Testis (tissue), 3 donors: ENCODE results near the gene DNM3. TPM values are rescaled to one million over a fixed set of nuclear protein-coding genes. Genes with fewer than 3 reads are reported as not detected.

Experiments
- DNase-seq: peaks from one replicate; pipeline ENCODE4 v3.0.0-alpha.2; 2019
- H3K27ac ChIP-seq, 2 donors: fragments of 200-600 bp; sonication (generic); one replicate each; pipeline ENCODE4 v1.5.1; 2019
- H3K27me3 ChIP-seq: fragments of 200-600 bp; sonication (generic); one replicate; pipeline ENCODE4 v1.5.1; 2019
- H3K36me3 ChIP-seq: fragments of 200-600 bp; sonication (generic); one replicate; pipeline ENCODE4 v1.5.1; 2017; ENCODE audit warnings: low read depth; ENCODE audit errors: missing control alignments
- H3K4me1 ChIP-seq: fragments of 200-600 bp; sonication (generic); one replicate; pipeline ENCODE4 v1.5.1; 2019
- H3K4me3 ChIP-seq, 2 donors: fragments of 200-600 bp; sonication (generic); one replicate each; pipeline ENCODE4 v1.5.1; 2017 to 2019
- H3K9me3 ChIP-seq: fragments of 200-600 bp; sonication (generic); one replicate; pipeline ENCODE4 v1.5.1; 2017
- POLR2A ChIP-seq: fragments of 450-650 bp; IDR thresholded peaks from one replicate; pipeline ENCODE4 v1.6.1; 2017; ENCODE audit warnings: antibody characterized with exemption, mild to moderate bottlenecking, moderate library complexity
- WGBS, 2 donors: methylation state at CpG; one replicate each; pipeline ENCODE4 v1.1.5; 2018; 5-methylcytosine and 5-hydroxymethylcytosine counted together
- intact Hi-C: fragments of 100-400 bp; cut with DNase I; formaldehyde crosslinking; loops from one replicate; pipeline ENCODE4 v1.15.1; 2023; ENCODE audit warnings: low total_unique reads
- polyA plus RNA-seq: library from polyadenylated mRNA; stranded (reverse); fragments of 350-450 nt; fragmentation: Illumina TruSeq; extraction: RNeasy Lipid Tissue Mini Kit (QIAGEN cat#74804); gene quantifications from one replicate; pipeline ENCODE4 v1.2.3, GENCODE V29; 2014; ENCODE audit warnings: low read depth, low replicate concordance; ENCODE audit not compliant: insufficient read depth
- total RNA-seq, 2 donors: library from RNA; depleted of rRNA; stranded (reverse); fragments of >200 nt; gene quantifications; one replicate each; pipeline ENCODE4 v1.2.3, GENCODE V29; 2016
- TF ChIP-seq, protein P1 (sequence below), 3 experiments: fragments of 450-650 bp in 2 of 3; fragments of 200-600 bp in 1 of 3; sonication (generic) in 1 of 3; IDR thresholded peaks; one replicate each; pipeline ENCODE4 v1.5.1; 2016 to 2019; ENCODE audit warnings: antibody characterized with exemption in 3 of 3, mild to moderate bottlenecking in 2 of 3, moderate library complexity in 1 of 3

The DNM3 gene
- total and polyA plus RNA-seq, 3 donors from 2014 or later, result 4.9 to 10.2 (median 8.4) TPM

DNA sequence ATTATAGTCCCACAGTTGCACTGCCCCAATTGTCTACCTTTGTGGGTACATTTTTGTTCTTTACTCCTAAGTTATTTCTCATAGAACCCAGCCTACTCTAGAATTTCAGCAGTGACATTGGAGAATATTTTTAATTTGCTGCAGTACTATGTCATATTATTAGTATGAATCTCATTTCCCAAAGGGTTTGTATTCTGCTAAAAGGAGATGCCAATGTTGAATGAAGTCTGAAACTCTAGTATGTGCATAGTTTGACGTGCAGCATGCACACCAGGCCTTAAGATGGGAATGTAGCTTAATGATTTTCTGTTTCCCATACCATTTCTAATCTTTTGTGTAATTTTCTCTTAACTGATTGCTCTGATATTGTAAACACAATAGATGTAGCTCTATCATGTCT, 568.7 kb downstream of the DNM3 start:
- Histone ChIP-seq H3K27ac (no peak overlapping the region), H3K36me3 (no peaks in the 10 kb centered on the region), H3K27me3 (no peaks in the 10 kb centered on the region), H3K4me3 (no peak overlapping the region), H3K9me3 (no peaks in the 10 kb centered on the region), H3K4me1 (no peaks in the 10 kb centered on the region)
- TF ChIP-seq POLR2A, result no peak
- TF ChIP-seq, protein P1, sequence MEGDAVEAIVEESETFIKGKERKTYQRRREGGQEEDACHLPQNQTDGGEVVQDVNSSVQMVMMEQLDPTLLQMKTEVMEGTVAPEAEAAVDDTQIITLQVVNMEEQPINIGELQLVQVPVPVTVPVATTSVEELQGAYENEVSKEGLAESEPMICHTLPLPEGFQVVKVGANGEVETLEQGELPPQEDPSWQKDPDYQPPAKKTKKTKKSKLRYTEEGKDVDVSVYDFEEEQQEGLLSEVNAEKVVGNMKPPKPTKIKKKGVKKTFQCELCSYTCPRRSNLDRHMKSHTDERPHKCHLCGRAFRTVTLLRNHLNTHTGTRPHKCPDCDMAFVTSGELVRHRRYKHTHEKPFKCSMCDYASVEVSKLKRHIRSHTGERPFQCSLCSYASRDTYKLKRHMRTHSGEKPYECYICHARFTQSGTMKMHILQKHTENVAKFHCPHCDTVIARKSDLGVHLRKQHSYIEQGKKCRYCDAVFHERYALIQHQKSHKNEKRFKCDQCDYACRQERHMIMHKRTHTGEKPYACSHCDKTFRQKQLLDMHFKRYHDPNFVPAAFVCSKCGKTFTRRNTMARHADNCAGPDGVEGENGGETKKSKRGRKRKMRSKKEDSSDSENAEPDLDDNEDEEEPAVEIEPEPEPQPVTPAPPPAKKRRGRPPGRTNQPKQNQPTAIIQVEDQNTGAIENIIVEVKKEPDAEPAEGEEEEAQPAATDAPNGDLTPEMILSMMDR (IDR thresholded peaks at IDR 0.05), result no peak
- intact Hi-C loops, result no loop called here
- WGBS, 2 donors, result 85 to 87% methylated on average over 1 of the region's 1 CpG
- no peak for DNase-seq

DNA sequence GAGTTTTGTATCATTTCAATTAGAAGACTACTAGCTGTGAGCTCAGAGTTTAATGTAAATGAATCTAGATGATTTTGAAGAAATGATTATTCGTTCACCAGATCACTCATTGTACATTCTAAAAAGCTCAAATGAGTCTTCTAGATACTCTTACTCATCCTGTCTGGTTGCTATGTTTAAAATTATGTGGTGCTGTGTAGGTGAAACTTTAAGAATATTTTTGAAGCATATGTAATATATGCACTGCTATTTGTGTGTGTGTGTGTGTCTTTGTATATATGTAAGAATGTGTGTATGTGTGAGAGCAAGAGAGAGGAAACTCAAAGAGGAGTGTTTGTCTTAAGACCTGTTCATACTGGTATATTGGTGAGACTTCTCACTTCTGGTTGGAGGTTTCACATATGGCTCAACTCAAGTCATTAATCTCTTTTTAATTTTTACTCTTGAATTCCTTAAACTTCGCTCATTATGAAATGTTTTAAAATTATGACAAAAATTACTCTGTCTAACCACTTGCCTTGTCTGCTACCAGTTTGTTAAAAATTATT, 570.6 kb downstream of the DNM3 start:
- Histone ChIP-seq H3K4me1 (no peaks in the 10 kb centered on the region), H3K9me3 (no peaks in the 10 kb centered on the region), H3K27me3 (no peaks in the 10 kb centered on the region), H3K36me3 (no peaks in the 10 kb centered on the region), H3K4me3 (no peak overlapping the region), H3K27ac (no peak overlapping the region)
- DNase-seq, result no peak
- no peak for TF ChIP-seq POLR2A
- TF ChIP-seq, protein P1 (IDR thresholded peaks at IDR 0.05), result no peak
- 87 to 94% methylated on average over 2 of the region's 2 CpGs for WGBS, 2 donors
- intact Hi-C loops, result no loop called here

DNA sequence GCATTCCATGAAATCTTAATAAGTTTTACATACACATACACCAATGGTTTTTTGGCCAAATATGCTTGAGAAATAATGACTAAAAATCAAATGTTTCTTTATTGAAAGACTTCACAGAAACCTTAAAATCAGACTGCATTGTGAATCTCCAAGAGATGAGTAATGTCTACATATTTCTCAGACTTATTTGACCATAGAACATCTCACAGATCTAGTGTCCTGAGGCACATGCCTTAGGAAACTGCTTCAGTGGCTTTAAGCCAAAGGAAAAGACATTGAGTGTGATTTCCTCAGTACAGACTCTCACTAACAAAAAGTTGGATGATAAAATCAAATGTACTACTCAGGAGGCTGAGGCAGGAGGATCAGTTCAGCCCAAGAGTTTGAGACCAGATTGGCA, 573.0 kb downstream of the DNM3 start:
- H3K9me3 ChIP-seq, result no peaks in the 10 kb centered on the region
- intact Hi-C loops, result no loop called here
- H3K36me3 ChIP-seq, result no peaks in the 10 kb centered on the region
- H3K4me1 ChIP-seq, result no peaks in the 10 kb centered on the region
- DNase-seq, result no peak
- no peak overlapping the region for H3K4me3 ChIP-seq
- H3K27me3 ChIP-seq, result no peaks in the 10 kb centered on the region
- TF ChIP-seq POLR2A, result no peak
- TF ChIP-seq, protein P1 (IDR thresholded peaks at IDR 0.05), result no peak
- H3K27ac ChIP-seq, result no peak overlapping the region

DNA sequence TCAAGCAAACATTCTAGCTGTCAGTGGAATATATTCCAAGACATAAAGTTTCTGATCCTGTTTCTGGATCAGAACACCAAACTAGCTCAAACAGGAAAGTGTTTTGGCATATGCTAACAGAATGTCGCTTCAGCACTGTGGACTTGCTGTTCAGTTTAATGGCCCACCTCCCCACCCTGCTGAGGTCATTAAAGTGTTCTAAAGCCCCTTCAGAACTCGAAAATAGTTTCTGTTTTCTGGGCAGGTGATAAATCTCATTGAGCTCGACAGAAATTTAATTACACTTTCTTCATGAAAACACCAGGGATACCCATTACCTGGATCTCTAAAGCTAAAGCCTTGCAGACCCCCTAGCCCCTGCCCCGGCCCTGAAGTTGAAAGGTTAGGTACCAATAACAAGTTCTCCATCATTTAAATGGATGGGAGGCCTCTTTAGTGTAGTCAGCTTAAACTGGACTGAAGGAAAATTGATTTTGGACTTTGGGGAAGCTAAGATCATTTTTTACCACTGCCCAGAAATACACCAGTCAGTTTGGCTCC, 575.3 kb downstream of the DNM3 start:
- intact Hi-C loops, result no loop called here
- TF ChIP-seq, protein P1 (IDR thresholded peaks at IDR 0.05), result no peak
- no peak for TF ChIP-seq POLR2A
- no peaks in the 10 kb centered on the region for H3K9me3 ChIP-seq
- H3K36me3 ChIP-seq, result no peaks in the 10 kb centered on the region
- 72% methylated on average over 4 of the region's 4 CpGs for WGBS, 2 donors
- no peaks in the 10 kb centered on the region for H3K4me1 ChIP-seq
- H3K27ac ChIP-seq, result no peak overlapping the region
- DNase-seq, result no peak
- H3K27me3 ChIP-seq, result no peaks in the 10 kb centered on the region
- no peak overlapping the region for H3K4me3 ChIP-seq

DNA sequence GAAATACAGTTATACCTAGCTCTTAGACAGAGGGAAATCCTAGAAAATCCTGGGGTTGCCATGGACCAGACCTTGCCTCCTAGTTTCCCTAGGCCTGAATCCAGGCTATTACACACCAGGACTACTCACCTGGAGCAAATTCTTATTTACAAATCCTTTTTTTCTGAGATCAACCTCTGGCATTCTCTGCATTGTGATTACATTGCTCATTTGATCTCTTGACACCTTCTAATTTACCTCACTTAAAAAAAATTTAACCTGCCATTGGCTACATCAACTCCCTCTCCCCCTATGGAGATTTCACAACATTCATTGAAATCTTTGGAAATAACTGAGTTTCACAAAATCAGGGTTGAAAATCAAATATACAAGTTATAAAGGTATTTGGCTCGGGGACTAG, 576.3 kb downstream of the DNM3 start:
- Histone ChIP-seq H3K9me3 (no peaks in the 10 kb centered on the region), H3K4me3 (no peak overlapping the region), H3K36me3 (no peaks in the 10 kb centered on the region), H3K27ac (no peak overlapping the region), H3K4me1 (no peaks in the 10 kb centered on the region), H3K27me3 (no peaks in the 10 kb centered on the region)
- intact Hi-C loops, result no loop called here
- 92 to 100% methylated on average over 1 of the region's 1 CpG for WGBS, 2 donors
- TF ChIP-seq, protein P1 (IDR thresholded peaks at IDR 0.05), result no peak
- TF ChIP-seq POLR2A, result no peak
- no peak for DNase-seq
